OCI-LY3 (cell line): ENCODE data around the gene SRSF4.

Experiments used
- EZH2phosphoT487 ChIP-seq: fragments of 200-600 bp; shearing (Covaris generic); IDR thresholded peaks from 2 replicates; pipeline ENCODE4 v1.6.1; 2018; ENCODE audit warnings: antibody characterized with exemption, mixed run types, low read depth
- TF ChIP-seq, protein P1 (sequence below): fragments of 200-600, 300-600 bp; sonication (generic); IDR thresholded peaks from 2 replicates; pipeline ENCODE4 v1.5.1; 2014; ENCODE audit warnings: antibody characterized with exemption, low read length, low read depth

DNA sequence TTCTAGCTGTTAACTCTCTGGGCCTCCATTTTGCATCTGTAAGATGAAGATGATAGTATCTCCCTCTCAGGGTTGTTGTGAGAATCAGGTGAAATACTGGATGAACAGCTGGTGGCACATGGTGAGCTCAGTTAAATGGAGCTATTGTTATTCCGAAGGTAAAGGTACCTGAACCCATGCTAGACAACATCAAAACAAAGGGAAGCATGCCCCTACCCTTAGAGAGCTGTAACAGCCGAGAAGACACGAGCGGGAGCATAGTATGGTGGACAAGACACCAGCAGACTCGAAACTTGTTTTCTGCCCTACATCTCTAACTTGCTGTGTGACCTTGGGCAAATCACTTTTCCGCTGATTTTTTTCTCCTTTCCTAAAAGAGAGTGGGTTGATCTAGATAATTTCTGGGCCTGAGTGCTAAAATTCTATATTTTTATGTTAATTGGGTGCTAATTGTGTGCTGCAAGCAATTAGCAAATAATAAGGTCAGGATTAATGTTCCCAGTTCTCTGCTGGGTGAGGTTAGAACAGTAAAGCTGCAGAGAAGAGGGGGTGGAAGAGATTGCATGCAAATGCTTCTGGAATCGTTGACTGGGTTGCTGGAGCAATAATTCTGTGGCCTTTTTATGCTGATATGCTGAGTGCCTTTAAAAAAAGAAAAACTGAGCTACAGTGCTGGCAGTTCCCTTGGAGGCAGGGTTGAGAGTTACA lies 68.8 kb downstream of the SRSF4 start:
- TF ChIP-seq, protein P1, sequence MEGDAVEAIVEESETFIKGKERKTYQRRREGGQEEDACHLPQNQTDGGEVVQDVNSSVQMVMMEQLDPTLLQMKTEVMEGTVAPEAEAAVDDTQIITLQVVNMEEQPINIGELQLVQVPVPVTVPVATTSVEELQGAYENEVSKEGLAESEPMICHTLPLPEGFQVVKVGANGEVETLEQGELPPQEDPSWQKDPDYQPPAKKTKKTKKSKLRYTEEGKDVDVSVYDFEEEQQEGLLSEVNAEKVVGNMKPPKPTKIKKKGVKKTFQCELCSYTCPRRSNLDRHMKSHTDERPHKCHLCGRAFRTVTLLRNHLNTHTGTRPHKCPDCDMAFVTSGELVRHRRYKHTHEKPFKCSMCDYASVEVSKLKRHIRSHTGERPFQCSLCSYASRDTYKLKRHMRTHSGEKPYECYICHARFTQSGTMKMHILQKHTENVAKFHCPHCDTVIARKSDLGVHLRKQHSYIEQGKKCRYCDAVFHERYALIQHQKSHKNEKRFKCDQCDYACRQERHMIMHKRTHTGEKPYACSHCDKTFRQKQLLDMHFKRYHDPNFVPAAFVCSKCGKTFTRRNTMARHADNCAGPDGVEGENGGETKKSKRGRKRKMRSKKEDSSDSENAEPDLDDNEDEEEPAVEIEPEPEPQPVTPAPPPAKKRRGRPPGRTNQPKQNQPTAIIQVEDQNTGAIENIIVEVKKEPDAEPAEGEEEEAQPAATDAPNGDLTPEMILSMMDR: no peak
- TF ChIP-seq EZH2phosphoT487: no peak
